Measurements from ENCODE around the gene ARL2. TPM values are rescaled to one million over a fixed set of nuclear protein-coding genes. Genes with fewer than 3 reads are reported as not detected.

The ARL2 gene
- total RNA-seq, 1 experiment from 2014 or later, result 96.8 TPM

DNA sequence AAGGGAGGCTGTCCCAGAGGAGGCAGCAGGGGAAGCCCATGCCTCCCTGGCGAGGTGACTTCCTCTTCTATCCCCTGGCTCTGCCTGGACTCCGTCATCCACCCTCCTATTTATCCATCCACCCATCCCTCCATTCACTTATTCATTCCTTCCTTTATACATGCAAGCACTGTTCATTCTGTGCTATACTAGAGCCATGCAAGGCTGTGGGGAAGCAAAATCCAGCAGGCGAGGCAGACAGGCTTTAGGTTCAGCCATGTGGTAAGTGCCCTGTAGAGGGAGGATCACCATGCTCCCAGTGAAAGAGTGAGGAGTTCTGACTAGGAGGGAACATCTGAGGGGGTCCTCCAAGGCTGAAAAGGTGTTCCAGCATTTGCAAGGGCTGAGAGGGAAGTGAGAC is 45.6 kb downstream of the ARL2 start:
- Mint-ChIP-seq H3K4me3 (ENCODE audit: unreplicated experiment) (no peak overlapping the region), H3K36me3 (ENCODE audit: insufficient read depth, unreplicated experiment) (no peaks in the 10 kb centered on the region), H3K27ac (ENCODE audit: low read depth, unreplicated experiment) (no peak overlapping the region), H3K4me1 (ENCODE audit: insufficient read depth, unreplicated experiment) (peaks cover 4% of the 10 kb centered on the region), H3K9me3 (ENCODE audit: unreplicated experiment) (no peaks in the 10 kb centered on the region), H3K27me3 (ENCODE audit: insufficient read depth, unreplicated experiment) (no peaks in the 10 kb centered on the region)
- DNase-seq (ENCODE audit: unreplicated experiment), result no peak
- intact Hi-C loops (cut with micrococcal nuclease), result no loop called here
- no TSS peak for BruUV-seq (replicated peaks)
- ChIA-PET CTCF (no interaction called here), POLR2A (no interaction called here)
- TF ChIP-seq, protein P1, sequence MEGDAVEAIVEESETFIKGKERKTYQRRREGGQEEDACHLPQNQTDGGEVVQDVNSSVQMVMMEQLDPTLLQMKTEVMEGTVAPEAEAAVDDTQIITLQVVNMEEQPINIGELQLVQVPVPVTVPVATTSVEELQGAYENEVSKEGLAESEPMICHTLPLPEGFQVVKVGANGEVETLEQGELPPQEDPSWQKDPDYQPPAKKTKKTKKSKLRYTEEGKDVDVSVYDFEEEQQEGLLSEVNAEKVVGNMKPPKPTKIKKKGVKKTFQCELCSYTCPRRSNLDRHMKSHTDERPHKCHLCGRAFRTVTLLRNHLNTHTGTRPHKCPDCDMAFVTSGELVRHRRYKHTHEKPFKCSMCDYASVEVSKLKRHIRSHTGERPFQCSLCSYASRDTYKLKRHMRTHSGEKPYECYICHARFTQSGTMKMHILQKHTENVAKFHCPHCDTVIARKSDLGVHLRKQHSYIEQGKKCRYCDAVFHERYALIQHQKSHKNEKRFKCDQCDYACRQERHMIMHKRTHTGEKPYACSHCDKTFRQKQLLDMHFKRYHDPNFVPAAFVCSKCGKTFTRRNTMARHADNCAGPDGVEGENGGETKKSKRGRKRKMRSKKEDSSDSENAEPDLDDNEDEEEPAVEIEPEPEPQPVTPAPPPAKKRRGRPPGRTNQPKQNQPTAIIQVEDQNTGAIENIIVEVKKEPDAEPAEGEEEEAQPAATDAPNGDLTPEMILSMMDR (IDR thresholded peaks at IDR 0.05; ENCODE audit: unreplicated experiment), result no peak

DNA sequence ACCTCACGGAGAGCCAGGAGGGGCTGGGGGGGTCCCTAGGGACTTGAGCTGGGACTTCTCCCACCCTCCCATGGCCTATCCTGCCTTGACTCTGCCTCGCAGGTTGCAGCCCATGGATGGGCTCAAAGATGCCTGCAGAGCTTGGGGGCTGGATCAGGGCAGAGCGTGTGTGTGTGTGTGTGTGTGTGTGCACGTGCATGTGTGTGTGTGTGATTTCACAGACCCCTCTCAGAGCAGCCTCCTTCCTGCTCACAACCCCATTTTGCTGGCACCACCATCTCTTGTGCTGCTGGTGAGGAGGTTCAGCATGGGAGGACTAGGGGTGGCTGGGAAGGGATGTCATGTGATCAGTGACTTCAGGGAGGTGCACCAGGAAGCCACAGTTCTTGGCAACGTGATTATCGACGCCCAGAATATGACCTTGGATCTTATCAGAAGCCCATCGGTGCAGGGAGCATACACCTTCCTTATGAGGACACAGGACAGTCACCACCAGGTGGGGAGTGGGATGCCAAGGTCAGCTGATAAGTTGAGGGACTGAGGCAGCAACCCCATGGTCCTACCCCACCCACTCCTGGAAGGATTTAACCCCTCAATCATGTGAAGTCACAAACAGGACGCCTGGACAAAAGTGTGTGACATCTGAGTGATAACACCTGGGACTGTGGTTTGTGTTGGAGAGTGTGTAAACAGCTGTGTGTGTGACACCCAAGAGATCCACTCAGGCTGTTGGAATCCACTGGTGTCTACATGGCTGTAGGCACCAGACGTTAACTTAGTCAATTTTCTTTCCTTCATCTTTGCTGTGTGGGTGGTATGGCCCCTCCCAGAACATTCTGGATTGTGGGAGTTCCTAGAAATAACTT is 46.2 kb downstream of the ARL2 start:
- no TSS peak for BruUV-seq (replicated peaks)
- TF ChIP-seq, protein P1 (IDR thresholded peaks at IDR 0.05; ENCODE audit: unreplicated experiment), result no peak
- H3K27ac Mint-ChIP-seq (ENCODE audit: low read depth, unreplicated experiment), result no peak overlapping the region

DNA sequence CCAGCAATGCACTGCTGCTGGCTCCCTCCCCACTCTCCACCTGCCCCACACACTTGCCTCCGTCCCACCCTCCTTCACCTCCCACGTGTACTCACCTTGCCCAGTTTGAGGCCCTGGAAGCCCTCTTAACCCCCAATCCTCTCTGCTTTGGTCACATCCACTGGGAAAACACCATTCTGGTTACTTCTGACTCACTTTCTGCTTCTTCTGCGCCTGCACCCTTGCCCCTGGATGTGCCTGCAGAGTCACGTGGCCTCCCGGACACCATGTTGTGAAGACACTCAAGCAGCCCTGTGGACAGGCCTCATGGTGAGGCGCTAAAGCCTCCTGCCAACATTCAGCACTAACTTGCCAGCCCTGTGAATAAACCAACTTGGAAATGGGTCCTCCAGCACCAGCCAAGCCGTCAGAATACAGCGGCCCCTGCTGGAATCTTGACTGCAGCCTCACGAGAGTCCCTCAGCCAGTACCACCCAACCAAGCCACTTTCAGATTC is 47.0 kb downstream of the ARL2 start:
- DNase-seq (ENCODE audit: unreplicated experiment), result peak; percentile 34
- intact Hi-C loops (cut with micrococcal nuclease), result no loop called here
- CTCF ChIA-PET, result no interaction called here

More for the DNA sequence above, 46.2 kb downstream of the ARL2 start:
- Mint-ChIP-seq H3K9me3 (ENCODE audit: unreplicated experiment) (no peaks in the 10 kb centered on the region), H3K36me3 (ENCODE audit: insufficient read depth, unreplicated experiment) (no peaks in the 10 kb centered on the region), H3K4me3 (ENCODE audit: unreplicated experiment) (no peak overlapping the region), H3K27me3 (ENCODE audit: insufficient read depth, unreplicated experiment) (no peaks in the 10 kb centered on the region), H3K4me1 (ENCODE audit: insufficient read depth, unreplicated experiment) (peaks cover 5% of the 10 kb centered on the region)
- ChIA-PET CTCF (interaction anchor here (0.7 kb wide), 1 partner anchor 10 kb away, joined by 3 read pairs; no protein-coding TSS in a partner anchor), POLR2A (no interaction called here)
- intact Hi-C loops (cut with micrococcal nuclease), result no loop called here
- no peak for DNase-seq (ENCODE audit: unreplicated experiment)

DNA sequence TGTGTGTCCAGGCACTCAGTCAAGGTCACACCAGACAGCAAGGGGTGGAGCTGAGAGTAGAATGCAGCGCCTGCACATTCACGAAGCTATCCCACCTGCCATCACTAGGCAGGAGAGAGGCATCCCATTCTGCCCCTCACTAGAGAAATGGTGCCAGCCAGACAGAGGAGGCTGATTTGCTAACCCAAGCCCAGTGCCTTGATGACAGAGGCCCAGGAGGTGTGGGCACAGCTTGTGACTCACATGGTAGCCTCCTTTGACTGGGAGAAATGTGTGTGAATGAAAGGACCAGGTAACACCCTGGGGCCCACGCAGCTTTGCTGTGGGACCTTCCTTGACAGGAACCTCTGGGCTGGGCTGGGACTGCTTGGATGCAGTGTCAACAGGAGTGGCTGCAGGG is 49.6 kb downstream of the ARL2 start:
- intact Hi-C loops (cut with micrococcal nuclease), result no loop called here
- Mint-ChIP-seq H3K36me3 (ENCODE audit: insufficient read depth, unreplicated experiment) (no peaks in the 10 kb centered on the region), H3K4me1 (ENCODE audit: insufficient read depth, unreplicated experiment) (peaks cover 5% of the 10 kb centered on the region), H3K27me3 (ENCODE audit: insufficient read depth, unreplicated experiment) (no peaks in the 10 kb centered on the region), H3K4me3 (ENCODE audit: unreplicated experiment) (no peak overlapping the region), H3K9me3 (ENCODE audit: unreplicated experiment) (no peaks in the 10 kb centered on the region), H3K27ac (ENCODE audit: low read depth, unreplicated experiment) (no peak overlapping the region)
- ChIA-PET POLR2A (interaction anchor here (0.6 kb wide), 1 partner anchor 15 kb away, joined by 3 read pairs; no protein-coding TSS in a partner anchor), CTCF (interaction anchor here (0.6 to 0.7 kb wide), 2 partner anchors 22 to 215 kb away, joined by 3 read pairs; no protein-coding TSS in a partner anchor)
- no TSS peak for BruUV-seq (replicated peaks)
- no peak for DNase-seq (ENCODE audit: unreplicated experiment)
- TF ChIP-seq, protein P1 (IDR thresholded peaks at IDR 0.05; ENCODE audit: unreplicated experiment), result no peak

More for the DNA sequence above, 47.0 kb downstream of the ARL2 start:
- POLR2A ChIA-PET, result no interaction called here
- no peaks in the 10 kb centered on the region for H3K27me3 Mint-ChIP-seq (ENCODE audit: insufficient read depth, unreplicated experiment)
- BruUV-seq (replicated peaks), result no TSS peak
- H3K36me3 Mint-ChIP-seq (ENCODE audit: insufficient read depth, unreplicated experiment), result no peaks in the 10 kb centered on the region
- no peak overlapping the region for H3K4me3 Mint-ChIP-seq (ENCODE audit: unreplicated experiment)
- H3K4me1 Mint-ChIP-seq (ENCODE audit: insufficient read depth, unreplicated experiment), result peaks cover 5% of the 10 kb centered on the region
- no peak overlapping the region for H3K27ac Mint-ChIP-seq (ENCODE audit: low read depth, unreplicated experiment)
- H3K9me3 Mint-ChIP-seq (ENCODE audit: unreplicated experiment), result no peaks in the 10 kb centered on the region
- TF ChIP-seq, protein P1 (IDR thresholded peaks at IDR 0.05; ENCODE audit: unreplicated experiment), result no peak

Measured in MCF 10A (cell line).